Astrocyte of the cerebellum (primary cell): ENCODE data around the gene PIP4P1.

Experiments
- DNase-seq: peaks from one replicate; pipeline ENCODE4 v3.0.0-alpha.2; 2011; ENCODE audit warnings: low read depth
- H3K4me3 ChIP-seq: 2 replicates; pipeline ENCODE4 v1.5.1; 2011; ENCODE audit warnings: mild to moderate bottlenecking, low read depth, low read length, moderate library complexity
- CTCF ChIP-seq: IDR thresholded peaks from 2 replicates; pipeline ENCODE4 v1.5.1; 2012; ENCODE audit warnings: low read length, low read depth, moderate library complexity, mild to moderate bottlenecking; ENCODE audit errors: missing control alignments
- in situ Hi-C: cut with HindIII; loops from 2 replicates; pipeline ENCODE4 v1.10.0; 2017; ENCODE audit warnings: low sequenced_read_pairs

The PIP4P1 gene

GRCh38 chr14:20489093-20489994, 28.1 kb upstream of the PIP4P1 start:
- DNase-seq = no peak
- no peak for TF ChIP-seq CTCF
- H3K4me3 ChIP-seq = no peak overlapping the region
- in situ Hi-C loops = no loop called here

GRCh38 chr14:20487396-20487725, 26.1 kb upstream of the PIP4P1 start:
- no peak for DNase-seq
- no peak for TF ChIP-seq CTCF
- H3K4me3 ChIP-seq = no peak overlapping the region
- in situ Hi-C loops = no loop called here

- no peak for DNase-seq
- H3K4me3 ChIP-seq = no peak overlapping the region
- TF ChIP-seq CTCF = no peak
- in situ Hi-C loops = no loop called here
Observed at GRCh38 chr14:20486684-20487395, 25.6 kb upstream of the PIP4P1 start.

- no peak for DNase-seq
- no peak overlapping the region for H3K4me3 ChIP-seq
- TF ChIP-seq CTCF = no peak
- in situ Hi-C loops = no loop called here
Observed at GRCh38 chr14:20485900-20486299, 24.7 kb upstream of the PIP4P1 start.

- no peak for TF ChIP-seq CTCF
- in situ Hi-C loops = no loop called here
- no peak overlapping the region for H3K4me3 ChIP-seq
- no peak for DNase-seq
Observed at GRCh38 chr14:20482382-20482781, 21.1 kb upstream of the PIP4P1 start.

GRCh38 chr14:20478894-20479293, 17.7 kb upstream of the PIP4P1 start:
- no peak overlapping the region for H3K4me3 ChIP-seq
- TF ChIP-seq CTCF = no peak
- in situ Hi-C loops = loop anchor here (10.0 kb wide), 1 partner anchor 66 kb away; no protein-coding TSS in a partner anchor
- no peak for DNase-seq
